ENCODE data around the gene DIPK1B. TPM values are rescaled to one million over a fixed set of nuclear protein-coding genes. Genes with fewer than 3 reads are reported as not detected.

Gene DIPK1B
- total RNA-seq, 4 donors from 2014 or later = 3.2 to 26.3 (median 21.0) TPM

GRCh38 chr9:136718345-136719194 is 6.2 kb downstream of the DIPK1B start:
- Histone ChIP-seq H3K4me1 (peaks cover 0 to 8% of the 10 kb centered on the region in 2 donors), H3K27me3 (no peaks in the 10 kb centered on the region), H3K27ac (no peak overlapping the region), H3K9me3 (no peaks in the 10 kb centered on the region), H3K4me3 (no peak overlapping the region), H3K36me3 (no peaks in the 10 kb centered on the region)
- no peak for DNase-seq
- TF ChIP-seq CTCF (IDR thresholded peaks at IDR 0.05) (no peak), POLR2A (IDR thresholded peaks at IDR 0.05) (no peak)
- intact Hi-C loops (cut with DNase I; ENCODE audit: low total_unique reads) = no loop called here

- no peak for TF ChIP-seq POLR2A (IDR thresholded peaks at IDR 0.05)
- intact Hi-C loops (cut with DNase I; ENCODE audit: low total_unique reads) = no loop called here
- peaks cover 0 to 8% of the 10 kb centered on the region in 2 donors for H3K4me1 ChIP-seq
- DNase-seq = no peak
- no peaks in the 10 kb centered on the region for H3K36me3 ChIP-seq
- peak overlapping the region in 1 of 2 donors; percentile 32 for H3K27ac ChIP-seq
- no peak overlapping the region for H3K4me3 ChIP-seq
- no peaks in the 10 kb centered on the region for H3K27me3 ChIP-seq
- no peaks in the 10 kb centered on the region for H3K9me3 ChIP-seq
Measured at GRCh38 chr9:136719195-136719880, 7.0 kb downstream of the DIPK1B start.

GRCh38 chr9:136720251-136720897 is 8.0 kb downstream of the DIPK1B start:
- intact Hi-C loops (cut with DNase I; ENCODE audit: low total_unique reads) = no loop called here
- peak in 1 of 2 donors; percentile 49 for DNase-seq
- no peaks in the 10 kb centered on the region for H3K27me3 ChIP-seq
- H3K27ac ChIP-seq = peak overlapping the region; percentile 37 to 60
- no peak overlapping the region for H3K4me3 ChIP-seq
- TF ChIP-seq CTCF (IDR thresholded peaks at IDR 0.05) (no peak), POLR2A (IDR thresholded peaks at IDR 0.05) (no peak)
- H3K36me3 ChIP-seq = no peaks in the 10 kb centered on the region
- no peaks in the 10 kb centered on the region for H3K9me3 ChIP-seq
- peaks cover 0 to 8% of the 10 kb centered on the region in 2 donors for H3K4me1 ChIP-seq

GRCh38 chr9:136720898-136721338 is 8.5 kb downstream of the DIPK1B start:
- Histone ChIP-seq H3K27ac (peak overlapping the region; percentile 37 to 60), H3K27me3 (no peaks in the 10 kb centered on the region), H3K36me3 (no peaks in the 10 kb centered on the region), H3K4me1 (peaks cover 0 to 8% of the 10 kb centered on the region in 2 donors), H3K4me3 (no peak overlapping the region), H3K9me3 (no peaks in the 10 kb centered on the region)
- TF ChIP-seq CTCF (IDR thresholded peaks at IDR 0.05) (no peak), POLR2A (IDR thresholded peaks at IDR 0.05) (no peak)
- DNase-seq = no peak
- intact Hi-C loops (cut with DNase I; ENCODE audit: low total_unique reads) = no loop called here

- Histone ChIP-seq H3K4me1 (peaks cover 0 to 13% of the 10 kb centered on the region in 2 donors), H3K4me3 (no peak overlapping the region), H3K9me3 (no peaks in the 10 kb centered on the region), H3K27ac (peak overlapping the region in 1 of 2 donors; percentile 49), H3K36me3 (no peaks in the 10 kb centered on the region), H3K27me3 (no peaks in the 10 kb centered on the region)
- intact Hi-C loops (cut with DNase I; ENCODE audit: low total_unique reads) = no loop called here
- TF ChIP-seq CTCF (IDR thresholded peaks at IDR 0.05) = no peak
- no peak for TF ChIP-seq POLR2A (IDR thresholded peaks at IDR 0.05)
- DNase-seq = peak in 1 of 2 donors; percentile 59
Measured at GRCh38 chr9:136721339-136722092, 9.1 kb downstream of the DIPK1B start.
